Measurements from ENCODE around the gene SNX8. TPM values are rescaled to one million over a fixed set of nuclear protein-coding genes. Genes with fewer than 3 reads are reported as not detected.

Gene SNX8
- total and polyA plus RNA-seq, 2 of the 4 experiments (the other 2 are of a cell fraction): 7.7 to 55.9 TPM

- POLR2A ChIA-PET (ENCODE audit: unreplicated experiment): no interaction called here
- 99% methylated on average over 12 of the region's 27 CpGs; no CpG with 5 or more reads in 1 of the 2 experiments for WGBS, 2 experiments (ENCODE audit: extremely low coverage in 2 of 2, insufficient read length in 1 of 2)
Observed at GRCh38 chr7:2362385-2363088, 48.3 kb upstream of the SNX8 start.

More at GRCh38 chr7:2362385-2363088, 48.3 kb upstream of the SNX8 start:
- Histone ChIP-seq H3K4me1 (ENCODE audit: control insufficient read depth, insufficient read depth, low read length) (peaks cover 3% of the 10 kb centered on the region; the same call in 1 of the 2 replicates), H3K18ac (ENCODE audit: low read depth, low read length) (no peak overlapping the region), H2AK9ac (replicated peaks; ENCODE audit: low read depth, low read length, poor library complexity) (peak overlapping the region; percentile 44), H4K5ac (ENCODE audit: low read depth, low read length) (no peak overlapping the region), H3K4me3 (ENCODE audit: insufficient read depth, low read depth, low read length) (no peak overlapping the region), H2BK15ac (ENCODE audit: low read depth, low read length) (no peak overlapping the region), H3K36me3 (ENCODE audit: control insufficient read depth, insufficient read depth, low read length) (peaks cover 57% of the 10 kb centered on the region), H3K23ac (ENCODE audit: low read depth, low read length) (no peak overlapping the region), H3K9me1 (ENCODE audit: insufficient read depth, low read length) (peaks cover 5% of the 10 kb centered on the region; the same call in 1 of the 2 replicates), H3K9ac (ENCODE audit: low read depth, low read length) (no peak overlapping the region), H3K4me2 (ENCODE audit: low read depth, low read length) (no peak overlapping the region), H4K20me1 (ENCODE audit: insufficient read depth, low read length) (peaks cover 65% of the 10 kb centered on the region), H2BK120ac (ENCODE audit: low read depth, low read length) (no peak overlapping the region), H3K27ac (ENCODE audit: insufficient read depth, low read length) (no peak overlapping the region), H4K91ac (ENCODE audit: insufficient read depth, low read depth, low read length) (no peak overlapping the region), H2AK5ac (ENCODE audit: low read depth, low read length) (no peak overlapping the region), H3K4ac (ENCODE audit: low read depth, low read length) (no peak overlapping the region), H3K9me3 (ENCODE audit: control insufficient read depth, insufficient read depth, low read length) (no peaks in the 10 kb centered on the region), H3K79me1 (ENCODE audit: low read depth in 1 of 2, low read length in 2 of 2) (peaks cover 25 to 55% of the 10 kb centered on the region in 2 experiments), H3K56ac (ENCODE audit: extremely low read depth, insufficient read depth, low read length) (no peak overlapping the region), H2BK5ac (ENCODE audit: low read depth, low read length, poor library complexity, severe bottlenecking) (no peak overlapping the region), H4K8ac (ENCODE audit: low read depth in 2 of 2, low read length in 2 of 2) (no peak overlapping the region), H3K14ac (replicated peaks; ENCODE audit: low read depth, low read length) (no peak overlapping the region), H2AFZ (replicated peaks; ENCODE audit: low read length, poor library complexity) (peak overlapping the region; percentile 44), H2BK20ac (ENCODE audit: low read depth, low read length) (no peak overlapping the region), H3K27me3 (ENCODE audit: control insufficient read depth, insufficient read depth, low read length) (no peaks in the 10 kb centered on the region)
- TF ChIP-seq MXI1 (IDR thresholded peaks at IDR 0.05; ENCODE audit: borderline replicate concordance, low read depth, low read length): no peak
- dilution Hi-C loops (cut with HindIII; ENCODE audit: low sequenced_read_pairs, unreplicated experiment): no loop called here
- ATAC-seq (ENCODE audit: low read depth) (no peak), DNase-seq (no peak)
- intact Hi-C loops (cut with micrococcal nuclease): no loop called here
- no TSS peak for BruUV-seq (replicated peaks)
- in situ Hi-C loops (cut with MboI; ENCODE audit: low sequenced_read_pairs): no loop called here
- CTCF ChIA-PET: interaction anchor here (0.7 kb wide), 1 partner anchor 254 kb away, joined by 3 read pairs; no protein-coding TSS in a partner anchor

Measured in IMR-90 (cell line).